ENCODE measurements around the gene TRIM47.

TRIM47 gene

GRCh38 chr17:75919611-75920010 is 41.2 kb upstream of the TRIM47 start:
- no peak overlapping the region for H3K4me2 ChIP-seq (ENCODE audit: low read length)
- H3K36me3 ChIP-seq (ENCODE audit: insufficient read depth, low read length), result peaks cover 33% of the 10 kb centered on the region; the same call in 1 of the 2 replicates
- no peaks in the 10 kb centered on the region for H3K79me2 ChIP-seq (ENCODE audit: insufficient read depth, low read length)
- H3K9ac ChIP-seq (ENCODE audit: low read length), result no peak overlapping the region
- H3K27ac ChIP-seq (ENCODE audit: low read depth, low read length, poor library complexity, severe bottlenecking), result no peak overlapping the region
- H4K20me1 ChIP-seq (ENCODE audit: insufficient read depth, low read length), result no peaks in the 10 kb centered on the region
- no peaks in the 10 kb centered on the region for H3K4me1 ChIP-seq (ENCODE audit: insufficient read depth, low read length, severe bottlenecking)
- TF ChIP-seq CTCF (IDR thresholded peaks at IDR 0.05; ENCODE audit: low read length) (no peak), EZH2 (IDR thresholded peaks at IDR 0.05; ENCODE audit: borderline replicate concordance, low read length) (no peak)
- no peaks in the 10 kb centered on the region for H3F3A ChIP-seq (ENCODE audit: insufficient read depth, low read length)
- H3K9me2 ChIP-seq (ENCODE audit: low read depth, low read length), result no peaks in the 10 kb centered on the region
- no peak overlapping the region for H2AFZ ChIP-seq (ENCODE audit: low read length)
- no peaks in the 10 kb centered on the region for H3K9me3 ChIP-seq (ENCODE audit: low read length)
- H3K4me3 ChIP-seq (ENCODE audit: low read depth, low read length, poor library complexity, severe bottlenecking), result no peak overlapping the region
- no peaks in the 10 kb centered on the region for H3K27me3 ChIP-seq (ENCODE audit: insufficient read depth, low read length)

- peaks cover 25% of the 10 kb centered on the region for H3K36me3 ChIP-seq (ENCODE audit: insufficient read depth, low read length)
- no peak overlapping the region for H3K4me3 ChIP-seq (ENCODE audit: low read depth, low read length, poor library complexity, severe bottlenecking)
- no peaks in the 10 kb centered on the region for H3K9me2 ChIP-seq (ENCODE audit: low read depth, low read length)
- H3F3A ChIP-seq (ENCODE audit: insufficient read depth, low read length), result no peaks in the 10 kb centered on the region
- H3K79me2 ChIP-seq (ENCODE audit: insufficient read depth, low read length), result no peaks in the 10 kb centered on the region
- H3K9ac ChIP-seq (ENCODE audit: low read length), result no peak overlapping the region
- H3K27me3 ChIP-seq (ENCODE audit: insufficient read depth, low read length), result no peaks in the 10 kb centered on the region
- TF ChIP-seq EZH2 (IDR thresholded peaks at IDR 0.05; ENCODE audit: borderline replicate concordance, low read length), result no peak
- TF ChIP-seq CTCF (IDR thresholded peaks at IDR 0.05; ENCODE audit: low read length), result no peak
- no peak overlapping the region for H2AFZ ChIP-seq (ENCODE audit: low read length)
- no peak overlapping the region for H3K27ac ChIP-seq (ENCODE audit: low read depth, low read length, poor library complexity, severe bottlenecking)
- peaks cover under 1% of the 10 kb centered on the region for H3K4me1 ChIP-seq (ENCODE audit: insufficient read depth, low read length, severe bottlenecking)
- H3K4me2 ChIP-seq (ENCODE audit: low read length), result no peak overlapping the region
- no peaks in the 10 kb centered on the region for H4K20me1 ChIP-seq (ENCODE audit: insufficient read depth, low read length)
- no peaks in the 10 kb centered on the region for H3K9me3 ChIP-seq (ENCODE audit: low read length)
Measured at GRCh38 chr17:75917917-75918445, 39.6 kb upstream of the TRIM47 start.

GRCh38 chr17:75917141-75917916 is 38.9 kb upstream of the TRIM47 start:
- Histone ChIP-seq H3K4me2 (ENCODE audit: low read length) (no peak overlapping the region), H3K9ac (ENCODE audit: low read length) (no peak overlapping the region), H3K36me3 (ENCODE audit: insufficient read depth, low read length) (peaks cover 21% of the 10 kb centered on the region)

More at GRCh38 chr17:75917141-75917916, 38.9 kb upstream of the TRIM47 start:
- TF ChIP-seq CTCF (IDR thresholded peaks at IDR 0.05; ENCODE audit: low read length) (no peak), EZH2 (IDR thresholded peaks at IDR 0.05; ENCODE audit: borderline replicate concordance, low read length) (no peak)
- no peaks in the 10 kb centered on the region for H4K20me1 ChIP-seq (ENCODE audit: insufficient read depth, low read length)
- H3K27ac ChIP-seq (ENCODE audit: low read depth, low read length, poor library complexity, severe bottlenecking), result no peak overlapping the region
- peaks cover 7% of the 10 kb centered on the region for H3K4me1 ChIP-seq (ENCODE audit: insufficient read depth, low read length, severe bottlenecking)
- no peaks in the 10 kb centered on the region for H3K9me2 ChIP-seq (ENCODE audit: low read depth, low read length)
- H3K27me3 ChIP-seq (ENCODE audit: insufficient read depth, low read length), result no peaks in the 10 kb centered on the region
- no peak overlapping the region for H2AFZ ChIP-seq (ENCODE audit: low read length)
- H3F3A ChIP-seq (ENCODE audit: insufficient read depth, low read length), result no peaks in the 10 kb centered on the region
- no peak overlapping the region for H3K4me3 ChIP-seq (ENCODE audit: low read depth, low read length, poor library complexity, severe bottlenecking)
- no peaks in the 10 kb centered on the region for H3K9me3 ChIP-seq (ENCODE audit: low read length)
- H3K79me2 ChIP-seq (ENCODE audit: insufficient read depth, low read length), result no peaks in the 10 kb centered on the region
